ENCODE results near the gene ULK3. TPM values are rescaled to one million over a fixed set of nuclear protein-coding genes. Genes with fewer than 3 reads are reported as not detected.

The ULK3 gene
- total and polyA plus RNA-seq, 2 experiments from 2014 or later = 40.4 to 45.7 TPM

GRCh38 chr15:74836846-74837245 lies 6.1 kb downstream of the ULK3 start:
- Histone ChIP-seq H3K27ac (no peak overlapping the region), H3K9me2 (replicated peaks; ENCODE audit: insufficient read depth) (no peaks in the 10 kb centered on the region), H3K27me3 (no peaks in the 10 kb centered on the region), H2AFZ (no peak overlapping the region), H3K9me3 (ENCODE audit: low read depth) (no peaks in the 10 kb centered on the region), H3K4me1 (ENCODE audit: insufficient read depth) (peaks cover 4% of the 10 kb centered on the region), H3K4me2 (no peak overlapping the region), H3K4me3 (no peak overlapping the region), H3K36me3 (replicated peaks; ENCODE audit: insufficient read depth, low read depth) (no peaks in the 10 kb centered on the region), H3K79me2 (no peaks in the 10 kb centered on the region), H4K20me1 (ENCODE audit: insufficient read depth, poor library complexity, severe bottlenecking) (peaks cover 1% of the 10 kb centered on the region)
- WGBS (ENCODE audit: low lambda C conversion rate, missing lambda C conversion rate) = 95% methylated on average over 7 of the region's 7 CpGs
- no peak for DNase-seq (ENCODE audit: low spot score)
- TF ChIP-seq EZH2 (IDR thresholded peaks at IDR 0.05; ENCODE audit: borderline replicate concordance) (no peak), EZH2phosphoT487 (IDR thresholded peaks at IDR 0.05; ENCODE audit: low read depth, severe bottlenecking, unreplicated experiment) (no peak)
- TF ChIP-seq, protein P1, sequence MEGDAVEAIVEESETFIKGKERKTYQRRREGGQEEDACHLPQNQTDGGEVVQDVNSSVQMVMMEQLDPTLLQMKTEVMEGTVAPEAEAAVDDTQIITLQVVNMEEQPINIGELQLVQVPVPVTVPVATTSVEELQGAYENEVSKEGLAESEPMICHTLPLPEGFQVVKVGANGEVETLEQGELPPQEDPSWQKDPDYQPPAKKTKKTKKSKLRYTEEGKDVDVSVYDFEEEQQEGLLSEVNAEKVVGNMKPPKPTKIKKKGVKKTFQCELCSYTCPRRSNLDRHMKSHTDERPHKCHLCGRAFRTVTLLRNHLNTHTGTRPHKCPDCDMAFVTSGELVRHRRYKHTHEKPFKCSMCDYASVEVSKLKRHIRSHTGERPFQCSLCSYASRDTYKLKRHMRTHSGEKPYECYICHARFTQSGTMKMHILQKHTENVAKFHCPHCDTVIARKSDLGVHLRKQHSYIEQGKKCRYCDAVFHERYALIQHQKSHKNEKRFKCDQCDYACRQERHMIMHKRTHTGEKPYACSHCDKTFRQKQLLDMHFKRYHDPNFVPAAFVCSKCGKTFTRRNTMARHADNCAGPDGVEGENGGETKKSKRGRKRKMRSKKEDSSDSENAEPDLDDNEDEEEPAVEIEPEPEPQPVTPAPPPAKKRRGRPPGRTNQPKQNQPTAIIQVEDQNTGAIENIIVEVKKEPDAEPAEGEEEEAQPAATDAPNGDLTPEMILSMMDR (IDR thresholded peaks at IDR 0.05; ENCODE audit: poor library complexity) = no peak

DNA sequence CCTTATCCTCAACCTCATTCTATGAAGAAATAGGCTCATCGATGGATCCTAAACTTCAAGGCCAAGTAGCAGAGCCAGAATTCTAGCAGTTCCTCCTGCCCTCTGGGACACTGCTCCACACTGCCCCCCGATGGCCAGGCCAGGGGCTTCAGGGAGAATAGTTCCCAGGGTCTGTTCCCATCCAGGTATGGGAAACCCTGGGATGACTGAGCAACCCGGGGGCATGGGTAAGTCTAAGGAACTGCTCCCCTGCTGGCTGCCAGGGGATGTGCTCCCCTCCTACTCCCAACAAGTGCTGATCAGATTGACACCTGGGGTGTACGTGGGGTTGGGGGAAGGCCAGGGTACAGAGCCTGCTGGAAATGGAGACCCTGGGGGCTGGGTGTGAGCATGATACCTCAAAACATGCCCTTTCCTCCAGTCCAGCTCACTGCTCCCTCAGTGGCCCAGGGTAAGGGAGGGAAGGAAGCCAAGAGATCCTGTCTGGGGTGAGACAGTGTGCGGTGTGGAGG lies 7.6 kb downstream of the ULK3 start:
- no peak overlapping the region for H3K4me3 ChIP-seq
- H3K27ac ChIP-seq = no peak overlapping the region
- no peak overlapping the region for H3K4me2 ChIP-seq
- no peaks in the 10 kb centered on the region for H4K20me1 ChIP-seq (ENCODE audit: insufficient read depth, poor library complexity, severe bottlenecking)
- H3K79me2 ChIP-seq = no peaks in the 10 kb centered on the region
- H3K4me1 ChIP-seq (ENCODE audit: insufficient read depth) = no peaks in the 10 kb centered on the region
- H2AFZ ChIP-seq = no peak overlapping the region
- DNase-seq (ENCODE audit: low spot score) = peak; percentile 68
- no peak for TF ChIP-seq EZH2 (IDR thresholded peaks at IDR 0.05; ENCODE audit: borderline replicate concordance)
- TF ChIP-seq EZH2phosphoT487 (IDR thresholded peaks at IDR 0.05; ENCODE audit: low read depth, severe bottlenecking, unreplicated experiment) = no peak
- TF ChIP-seq, protein P1 (IDR thresholded peaks at IDR 0.05; ENCODE audit: poor library complexity) = peak; percentile 55
- no peaks in the 10 kb centered on the region for H3K36me3 ChIP-seq (replicated peaks; ENCODE audit: insufficient read depth, low read depth)
- WGBS (ENCODE audit: low lambda C conversion rate, missing lambda C conversion rate) = 34% methylated on average over 4 of the region's 5 CpGs
- no peaks in the 10 kb centered on the region for H3K9me2 ChIP-seq (replicated peaks; ENCODE audit: insufficient read depth)
- H3K9me3 ChIP-seq (ENCODE audit: low read depth) = no peaks in the 10 kb centered on the region
- H3K27me3 ChIP-seq = no peaks in the 10 kb centered on the region

GRCh38 chr15:74833376-74834107 lies 9.4 kb downstream of the ULK3 start:
- H3K4me1 ChIP-seq (ENCODE audit: insufficient read depth) = no peaks in the 10 kb centered on the region
- 80% methylated on average over 12 of the region's 12 CpGs for WGBS (ENCODE audit: low lambda C conversion rate, missing lambda C conversion rate)
- no peaks in the 10 kb centered on the region for H3K9me2 ChIP-seq (replicated peaks; ENCODE audit: insufficient read depth)
- no peak overlapping the region for H3K4me2 ChIP-seq
- H3K4me3 ChIP-seq = no peak overlapping the region
- no peak for DNase-seq (ENCODE audit: low spot score)
- no peaks in the 10 kb centered on the region for H3K9me3 ChIP-seq (ENCODE audit: low read depth)
- H3K79me2 ChIP-seq = no peaks in the 10 kb centered on the region
- no peak overlapping the region for H2AFZ ChIP-seq
- H3K27me3 ChIP-seq = peaks cover 11% of the 10 kb centered on the region
- TF ChIP-seq EZH2 (IDR thresholded peaks at IDR 0.05; ENCODE audit: borderline replicate concordance) (no peak), EZH2phosphoT487 (IDR thresholded peaks at IDR 0.05; ENCODE audit: low read depth, severe bottlenecking, unreplicated experiment) (no peak)
- TF ChIP-seq, protein P1 (IDR thresholded peaks at IDR 0.05; ENCODE audit: poor library complexity) = no peak
- H4K20me1 ChIP-seq (ENCODE audit: insufficient read depth, poor library complexity, severe bottlenecking) = no peaks in the 10 kb centered on the region
- H3K27ac ChIP-seq = no peak overlapping the region
- no peaks in the 10 kb centered on the region for H3K36me3 ChIP-seq (replicated peaks; ENCODE audit: insufficient read depth, low read depth)

Data from hepatocyte (in vitro differentiated cells).